ENCODE measurements around the gene MYOD1. TPM values are rescaled to one million over a fixed set of nuclear protein-coding genes. Genes with fewer than 3 reads are reported as not detected.

MYOD1 gene
- total RNA-seq, 1 donor from 2014 or later = not detected

GRCh38 chr11:17702876-17703275 lies 16.5 kb upstream of the MYOD1 start:
- DNase-seq (ENCODE audit: low spot score) = no peak

- DNase-seq (ENCODE audit: low spot score) = no peak
Measured at GRCh38 chr11:17703951-17704350, 15.4 kb upstream of the MYOD1 start.

- no peak for DNase-seq (ENCODE audit: low spot score)
Measured at GRCh38 chr11:17707830-17708229, 11.5 kb upstream of the MYOD1 start.

- no peak for DNase-seq (ENCODE audit: low spot score)
Measured at GRCh38 chr11:17711836-17712235, 7.5 kb upstream of the MYOD1 start.

DNA sequence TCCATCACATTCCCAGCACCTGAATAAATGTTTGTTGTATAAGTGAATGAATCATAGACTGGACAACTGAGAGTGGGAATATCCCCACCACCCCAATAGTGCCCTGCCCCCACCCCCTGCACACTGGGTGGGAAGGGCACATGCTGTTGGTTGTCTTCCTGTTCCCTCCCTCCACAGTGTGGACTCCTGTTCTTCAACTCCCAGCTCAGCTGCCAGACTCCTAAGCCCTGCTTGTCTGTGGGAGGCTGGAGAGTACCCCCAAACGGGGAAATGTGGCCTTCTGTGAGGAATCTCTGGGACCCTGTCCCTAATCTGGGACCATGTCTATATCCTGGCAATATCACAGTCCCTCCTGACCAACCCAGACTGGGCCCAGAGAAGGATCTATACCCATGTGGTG lies 5.5 kb upstream of the MYOD1 start:
- DNase-seq (ENCODE audit: low spot score) = no peak

GRCh38 chr11:17714356-17714854 lies 5.0 kb upstream of the MYOD1 start:
- DNase-seq (ENCODE audit: low spot score) = no peak

GRCh38 chr11:17714870-17715269 lies 4.5 kb upstream of the MYOD1 start:
- DNase-seq (ENCODE audit: low spot score) = no peak

DNA sequence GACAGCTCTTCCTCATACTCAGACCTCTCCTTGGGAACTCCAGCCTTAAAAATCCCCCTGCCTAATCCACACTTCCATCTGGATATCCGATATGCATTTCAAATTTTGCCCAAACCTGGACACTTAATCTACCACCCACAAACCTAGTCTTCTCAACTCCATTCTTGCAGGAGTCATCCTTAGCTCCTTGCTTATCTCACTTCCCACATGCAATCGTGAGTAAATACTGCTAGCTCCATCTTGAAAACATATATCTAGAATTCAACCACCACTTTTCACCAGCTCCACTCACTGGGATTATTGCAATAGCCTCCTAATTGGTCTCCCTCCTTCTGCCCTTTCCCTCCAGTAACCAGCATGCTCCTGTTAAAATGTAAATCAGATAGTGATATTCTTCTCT lies 2.6 kb upstream of the MYOD1 start:
- DNase-seq (ENCODE audit: low spot score) = no peak

GRCh38 chr11:17718015-17718414 lies 1.4 kb upstream of the MYOD1 start:
- DNase-seq (ENCODE audit: low spot score) = no peak

DNA sequence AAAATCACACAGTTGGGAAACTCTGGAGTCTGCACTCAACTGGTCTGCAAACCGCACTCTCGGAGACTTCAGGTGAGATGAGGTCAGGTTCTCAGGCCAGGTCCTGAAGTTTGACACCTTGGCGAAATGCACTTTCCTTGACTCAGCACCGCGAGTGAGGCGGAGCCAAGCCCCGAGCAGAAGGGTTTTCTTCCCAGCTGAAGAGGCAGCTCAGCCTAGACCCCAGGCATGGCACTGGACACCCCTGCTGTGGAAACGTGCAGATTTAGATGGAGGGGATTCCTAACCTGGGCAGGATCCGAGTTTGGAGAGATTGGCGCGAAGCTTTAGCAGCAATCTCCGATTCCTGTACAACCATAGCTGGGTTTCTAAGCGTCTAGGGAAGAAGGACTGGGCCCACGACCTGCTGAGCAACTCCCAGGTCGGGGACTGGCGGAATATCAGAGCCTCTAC lies 835 bp upstream of the MYOD1 start:
- DNase-seq (ENCODE audit: low spot score) = no peak

GRCh38 chr11:17719938-17720795 lies 796 bp downstream of the MYOD1 start:
- no peak for DNase-seq (ENCODE audit: low spot score)

DNA sequence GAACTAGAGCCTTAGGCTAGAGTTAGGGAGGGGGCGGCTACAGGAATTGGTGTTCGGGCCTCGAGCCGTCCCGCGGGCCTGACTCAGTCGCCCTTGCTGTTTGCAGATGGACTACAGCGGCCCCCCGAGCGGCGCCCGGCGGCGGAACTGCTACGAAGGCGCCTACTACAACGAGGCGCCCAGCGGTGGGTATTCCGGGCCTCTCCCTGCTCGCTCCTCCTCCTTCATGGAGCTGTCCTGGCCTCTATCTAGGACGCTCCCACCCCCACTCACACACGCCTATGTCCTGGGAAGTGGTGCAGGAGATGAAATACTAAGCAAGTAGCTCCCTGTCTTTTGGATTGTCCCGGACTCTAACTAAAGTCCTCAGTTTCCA lies 1.4 kb downstream of the MYOD1 start:
- peak; percentile 26 for DNase-seq (ENCODE audit: low spot score)

- DNase-seq (ENCODE audit: low spot score) = no peak
Measured at GRCh38 chr11:17721242-17721999, 2.0 kb downstream of the MYOD1 start.

GRCh38 chr11:17722000-17722643 lies 2.8 kb downstream of the MYOD1 start:
- DNase-seq (ENCODE audit: low spot score) = no peak

DNA sequence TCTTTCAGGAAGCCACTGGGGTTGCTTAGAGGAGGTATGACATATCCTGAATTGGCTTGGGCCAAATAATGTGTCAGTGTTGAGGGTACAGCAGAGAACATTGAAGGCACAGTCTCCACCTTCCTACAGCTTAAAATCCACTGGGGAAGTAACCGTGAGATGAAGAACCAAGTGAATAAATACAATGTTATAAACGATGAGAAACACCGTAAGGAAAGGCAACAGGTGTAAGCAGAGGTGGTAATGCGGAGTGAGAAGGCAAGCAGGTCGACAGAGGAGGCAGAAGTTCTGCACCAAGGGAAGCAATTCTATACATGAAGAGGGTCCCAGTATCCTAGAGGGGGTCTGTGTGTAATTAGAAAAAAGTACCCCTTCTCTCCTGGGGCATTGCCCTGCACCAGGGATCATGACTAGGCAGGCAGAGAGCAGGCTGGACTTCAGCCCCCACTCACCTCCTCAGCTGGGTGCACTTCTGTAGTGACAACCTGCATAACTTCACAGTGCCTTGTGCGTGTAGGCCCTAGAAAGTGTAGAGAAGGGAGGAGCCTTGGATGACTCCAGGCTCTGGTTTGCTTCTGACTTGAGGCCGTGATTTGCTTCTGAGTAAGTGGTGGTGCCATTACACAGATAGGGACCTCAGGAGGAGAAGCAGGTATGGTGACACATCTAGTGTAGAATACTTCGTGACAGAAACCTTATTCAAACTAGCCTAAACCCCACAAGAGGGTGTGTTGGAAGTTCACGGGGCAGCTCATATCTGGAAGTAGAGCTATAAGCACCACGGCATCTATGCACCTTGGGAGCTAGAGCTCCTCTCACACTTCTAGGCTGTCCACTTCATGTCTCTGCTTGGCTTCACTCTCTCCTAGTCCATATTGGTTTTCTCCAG lies 4.9 kb downstream of the MYOD1 start:
- DNase-seq (ENCODE audit: low spot score) = no peak

DNA sequence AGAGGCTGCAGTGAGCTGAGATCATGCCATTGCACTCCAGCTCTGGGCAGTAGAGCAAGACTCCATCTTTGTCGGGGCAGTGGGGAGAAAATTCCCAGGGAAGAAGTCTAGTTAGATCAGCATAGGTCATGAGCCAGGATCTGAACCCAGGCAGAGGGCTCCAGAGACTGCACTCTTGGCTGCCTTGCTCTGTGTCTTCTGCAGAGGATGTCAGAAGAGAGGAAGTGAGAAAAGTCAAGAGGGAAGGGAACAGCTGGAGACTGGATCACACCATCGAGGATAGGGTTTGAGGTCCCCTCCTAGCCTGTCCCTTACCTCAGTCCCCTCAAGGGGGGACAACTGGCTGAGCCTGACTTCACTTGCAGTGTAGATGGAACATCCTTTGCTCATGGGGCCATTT lies 5.8 kb downstream of the MYOD1 start:
- DNase-seq (ENCODE audit: low spot score) = no peak

- no peak for DNase-seq (ENCODE audit: low spot score)
Measured at GRCh38 chr11:17730137-17730536, 10.8 kb downstream of the MYOD1 start.

DNA sequence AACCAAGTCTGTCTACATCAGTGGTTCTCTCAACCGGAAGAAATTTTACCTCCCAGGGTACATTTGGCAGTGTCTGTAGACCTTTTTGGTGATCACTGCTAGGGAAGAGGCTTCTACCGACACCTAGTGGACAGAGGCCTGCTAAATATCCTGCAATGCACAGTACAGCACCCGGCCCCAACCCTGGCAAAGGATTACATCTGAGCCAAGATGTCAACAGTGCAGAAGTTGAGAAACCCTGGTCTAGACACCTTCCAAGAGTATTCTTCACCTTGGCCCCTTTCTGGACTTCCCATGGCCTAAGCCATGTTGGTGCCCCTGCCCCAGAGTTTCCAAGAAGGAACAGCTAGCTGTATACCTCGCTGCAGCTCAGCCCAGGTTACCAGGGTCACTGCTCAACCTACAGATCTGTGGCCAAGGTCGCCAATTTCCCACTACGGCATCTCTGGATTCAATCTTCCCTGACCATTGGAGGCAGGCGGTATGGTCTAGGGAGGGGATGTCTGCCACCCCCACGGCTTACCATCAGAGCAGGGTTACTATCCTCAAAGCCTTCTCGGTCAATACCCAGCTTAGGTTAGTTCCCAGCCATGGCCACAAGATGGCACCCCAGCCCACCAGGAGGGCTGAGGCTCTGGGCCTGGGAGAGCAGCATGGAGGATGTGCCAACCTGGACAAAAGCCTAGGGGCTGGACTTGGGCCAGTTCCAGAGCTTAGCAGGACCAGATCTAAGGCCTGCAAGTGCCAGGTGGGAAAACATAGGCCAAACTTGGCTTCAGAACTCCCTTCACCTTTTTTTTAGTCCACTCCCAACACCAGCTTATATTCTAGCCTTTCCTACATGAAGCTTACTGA lies 11.5 kb downstream of the MYOD1 start:
- peak; percentile 77 for DNase-seq (ENCODE audit: low spot score)

DNA sequence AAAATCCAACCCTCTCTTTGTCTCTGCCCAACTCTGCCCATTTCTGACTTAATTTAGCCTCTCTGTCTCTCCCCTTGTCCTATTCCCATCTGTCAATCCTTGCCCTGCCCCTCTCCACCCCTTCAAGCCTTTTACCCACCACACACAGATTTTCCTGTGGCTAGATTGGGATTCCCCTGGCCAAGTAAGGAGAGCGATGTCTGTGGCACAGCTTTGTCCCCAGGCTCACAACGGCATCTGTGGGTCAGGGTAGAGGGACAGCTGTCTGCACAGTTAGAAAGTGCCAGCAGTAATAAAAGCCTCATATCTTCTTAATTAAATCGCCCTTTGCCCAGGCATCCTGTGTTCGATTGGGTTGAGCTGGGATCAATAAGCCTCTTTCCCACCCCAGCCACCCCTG lies 13.9 kb downstream of the MYOD1 start:
- no peak for DNase-seq (ENCODE audit: low spot score)

- DNase-seq (ENCODE audit: low spot score) = peak; percentile 31
Measured at GRCh38 chr11:17734418-17734911, 15.1 kb downstream of the MYOD1 start, which contains the start of gene KCNC1. Gene KCNC1 (plus strand): TSS chr11:17734781. CDS start chr11:17736003, 1,222 bp downstream.
